ENCODE results near the gene SLC6A11. TPM values are rescaled to one million over a fixed set of nuclear protein-coding genes. Genes with fewer than 3 reads are reported as not detected.

SLC6A11 gene
- total and polyA plus RNA-seq, 2 donors (not counting 3 experiments of a cell fraction or from before 2014, with no cell fraction given): not detected

- Histone ChIP-seq H3K79me2 (ENCODE audit: control insufficient read depth, insufficient read depth, low read length) (no peaks in the 10 kb centered on the region), H4K20me1 (replicated peaks; ENCODE audit: control insufficient read depth, extremely low read depth, insufficient read depth, low read length) (no peaks in the 10 kb centered on the region), H3K4me2 (ENCODE audit: insufficient read depth, low read length) (no peak overlapping the region), H3K27ac (ENCODE audit: insufficient read depth, low read depth, low read length) (no peak overlapping the region), H3K36me3 (ENCODE audit: control insufficient read depth in 2 of 2, extremely low read depth in 1 of 2, insufficient read depth in 2 of 2, low read length in 2 of 2) (no peaks in the 10 kb centered on the region), H3K9me1 (replicated peaks; ENCODE audit: control insufficient read depth, extremely low read depth, insufficient read depth, low read length) (no peaks in the 10 kb centered on the region), H3K4me3 (replicated peaks in 1 of 3; ENCODE audit: insufficient read depth in 1 of 3, low read depth in 1 of 3, low read length in 3 of 3) (no peak overlapping the region), H2AFZ (ENCODE audit: low read depth, low read length) (no peak overlapping the region), H3K27me3 (ENCODE audit: control insufficient read depth in 2 of 2, insufficient read depth in 2 of 2, low read length in 2 of 2) (peaks cover 0 to 13% of the 10 kb centered on the region in 2 experiments), H3K9me3 (replicated peaks; ENCODE audit: control insufficient read depth, insufficient read depth, low read length) (no peaks in the 10 kb centered on the region), H3K9ac (replicated peaks; ENCODE audit: extremely low read depth, insufficient read depth, low read length) (no peak overlapping the region), H3K4me1 (ENCODE audit: control insufficient read depth, extremely low read depth, insufficient read depth, low read length) (no peaks in the 10 kb centered on the region)
- CTCF ChIA-PET: no interaction called here
- dilution Hi-C loops (cut with MboI; ENCODE audit: extremely low pct_ligation_motif_present, low sequenced_read_pairs) (no loop called here), intact Hi-C loops (cut with micrococcal nuclease) (no loop called here)
- TF ChIP-seq CTCF (IDR thresholded peaks at IDR 0.05; ENCODE audit: extremely low read depth in 1 of 2, insufficient read depth in 1 of 2, low read depth in 1 of 2, low read length in 2 of 2) (no peak), EZH2 (IDR thresholded peaks at IDR 0.05; ENCODE audit: borderline replicate concordance, low read depth, low read length, severe bottlenecking) (no peak), MAX (IDR thresholded peaks at IDR 0.05; ENCODE audit: insufficient read depth, insufficient read length) (no peak), FOS (IDR thresholded peaks at IDR 0.05; ENCODE audit: borderline replicate concordance, insufficient read depth, low read length) (no peak), MYC (IDR thresholded peaks at IDR 0.05; ENCODE audit: low read depth, low read length) (no peak), JUN (IDR thresholded peaks at IDR 0.05; ENCODE audit: borderline replicate concordance, insufficient read depth, insufficient read length, low read depth) (no peak), GATA2 (IDR thresholded peaks at IDR 0.05; ENCODE audit: insufficient read depth, insufficient read length, low read depth, low read length) (no peak)
- POLR2A ChIA-PET: no interaction called here
- DNase-seq (ENCODE audit: low read depth, low spot score) (no peak), FAIRE-seq (no peak)
- BruUV-seq (replicated peaks): no TSS peak
These were observed 102.0 kb downstream of the SLC6A11 start for GRCh38 chr3:10918011-10918410.
